Mucosa of descending colon (tissue), 3 donors: ENCODE results near the gene RPS25. TPM values are rescaled to one million over a fixed set of nuclear protein-coding genes. Genes with fewer than 3 reads are reported as not detected.

Experiments
- ATAC-seq: fragments of 200-7000 bp; cut with Tn5 transposase; one replicate; pipeline ENCODE4 v1.9.1; 2020; ENCODE audit warnings: mild to moderate bottlenecking, moderate library complexity
- DNase-seq, 3 donors: peaks; one replicate each; pipeline ENCODE4 v3.0.0-alpha.2; 2020
- H3K36me3 ChIP-seq: fragments of 200-600 bp; one replicate; pipeline ENCODE4 v1.8.0; 2021; ENCODE audit warnings: low read depth, mild to moderate bottlenecking
- H3K4me1 ChIP-seq: fragments of 200-600 bp; one replicate; pipeline ENCODE4 v1.8.0; 2021; ENCODE audit warnings: low read depth, mild to moderate bottlenecking
- H3K4me3 ChIP-seq: fragments of 200-600 bp; one replicate; pipeline ENCODE4 v1.8.0; 2021; ENCODE audit warnings: mild to moderate bottlenecking
- H3K9me3 ChIP-seq: fragments of 200-600 bp; one replicate; pipeline ENCODE4 v1.8.0; 2021; ENCODE audit warnings: mild to moderate bottlenecking
- intact Hi-C, 2 donors: fragments of 100-400 bp; cut with DNase I in 1 of 2; cut with micrococcal nuclease in 1 of 2; formaldehyde crosslinking; loops; one replicate each; pipeline versions ENCODE4 v1.11.0 to v1.11.1; 2022; cut with DNase I, micrococcal nuclease
- total RNA-seq, 3 donors: library from RNA; stranded (reverse); fragmentation: NEBNext Ultra II Directional in 2 of 3; extraction: Animal tissue kit (Norgen Biotek cat#: 25700) in 2 of 3; gene quantifications; one replicate each; pipeline versions ENCODE4 v1.2.1 to v1.2.4, GENCODE V29; 2021 to 2023
- TF ChIP-seq, protein P1 (sequence below): fragments of 200-600 bp; IDR thresholded peaks from one replicate; pipeline ENCODE4 v1.8.0; 2022; ENCODE audit warnings: antibody characterized with exemption, mild to moderate bottlenecking
- donor health status: DM: no; HTN: no; CAD: no; lungs with moderate emphysema.
- donor health status: DM: no; HTN: no; CAD: no.
- donor health status: DM: no; HTN: yes; CAD: no.

The RPS25 gene
- total RNA-seq, 3 donors from 2014 or later: 721 to 887 (median 781) TPM

GRCh38 chr11:119057000-119057769 lies 39.0 kb upstream of the RPS25 start, which contains the start of gene HYOU1:
Gene HYOU1 (minus strand): TSS chr11:119057205. CDS start chr11:119056160, 1,045 bp downstream.
- no peaks in the 10 kb centered on the region for H3K9me3 ChIP-seq
- peak within 1 kb of the TSS; percentile 87 for H3K4me3 ChIP-seq
- ATAC-seq: peak; percentile 96
- DNase-seq: peak; percentile 99 to 100 (median 99)
- H3K36me3 ChIP-seq: no peaks in the 10 kb centered on the region
- intact Hi-C loops: no loop called here
- TF ChIP-seq, protein P1, sequence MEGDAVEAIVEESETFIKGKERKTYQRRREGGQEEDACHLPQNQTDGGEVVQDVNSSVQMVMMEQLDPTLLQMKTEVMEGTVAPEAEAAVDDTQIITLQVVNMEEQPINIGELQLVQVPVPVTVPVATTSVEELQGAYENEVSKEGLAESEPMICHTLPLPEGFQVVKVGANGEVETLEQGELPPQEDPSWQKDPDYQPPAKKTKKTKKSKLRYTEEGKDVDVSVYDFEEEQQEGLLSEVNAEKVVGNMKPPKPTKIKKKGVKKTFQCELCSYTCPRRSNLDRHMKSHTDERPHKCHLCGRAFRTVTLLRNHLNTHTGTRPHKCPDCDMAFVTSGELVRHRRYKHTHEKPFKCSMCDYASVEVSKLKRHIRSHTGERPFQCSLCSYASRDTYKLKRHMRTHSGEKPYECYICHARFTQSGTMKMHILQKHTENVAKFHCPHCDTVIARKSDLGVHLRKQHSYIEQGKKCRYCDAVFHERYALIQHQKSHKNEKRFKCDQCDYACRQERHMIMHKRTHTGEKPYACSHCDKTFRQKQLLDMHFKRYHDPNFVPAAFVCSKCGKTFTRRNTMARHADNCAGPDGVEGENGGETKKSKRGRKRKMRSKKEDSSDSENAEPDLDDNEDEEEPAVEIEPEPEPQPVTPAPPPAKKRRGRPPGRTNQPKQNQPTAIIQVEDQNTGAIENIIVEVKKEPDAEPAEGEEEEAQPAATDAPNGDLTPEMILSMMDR: no peak
- peaks cover 16% of the 10 kb centered on the region for H3K4me1 ChIP-seq

DNA sequence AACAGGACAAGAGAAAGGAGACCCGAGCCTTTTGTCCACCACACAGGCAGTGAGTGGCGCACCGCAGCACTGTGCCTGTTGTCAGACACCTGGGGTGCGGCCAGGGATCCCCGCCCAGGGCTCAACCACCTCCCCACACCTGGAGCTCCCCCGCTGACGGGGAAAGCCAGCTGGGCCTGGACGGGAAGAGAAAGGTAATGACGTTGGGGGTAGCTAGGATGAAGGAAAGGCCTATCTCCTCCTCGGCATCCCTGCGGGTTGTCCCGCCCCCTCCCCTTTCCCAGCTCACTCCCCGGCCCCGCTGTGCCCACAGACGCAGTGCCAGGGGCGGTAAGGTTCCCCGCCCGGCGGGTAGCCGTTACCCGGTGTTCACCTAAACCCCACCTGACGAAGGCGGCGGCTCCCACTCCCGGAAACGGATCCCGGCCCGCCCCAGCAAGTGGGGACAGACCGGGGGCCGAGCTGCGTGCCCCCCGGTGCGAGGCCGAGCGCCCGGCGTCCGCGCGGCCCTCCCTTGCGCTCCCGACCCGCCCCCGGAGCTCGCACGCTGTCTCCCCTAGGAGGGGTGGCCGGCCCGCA lies 38.4 kb upstream of the RPS25 start:
- H3K36me3 ChIP-seq: no peaks in the 10 kb centered on the region
- intact Hi-C loops: no loop called here
- H3K4me3 ChIP-seq: peak overlapping the region; percentile 87
- H3K9me3 ChIP-seq: no peaks in the 10 kb centered on the region
- DNase-seq (peak; percentile 49 to 79 (median 75)), ATAC-seq (peak; percentile 50)
- peaks cover 16% of the 10 kb centered on the region for H3K4me1 ChIP-seq
- TF ChIP-seq, protein P1: no peak

- Histone ChIP-seq H3K4me3 (no peak overlapping the region), H3K9me3 (no peaks in the 10 kb centered on the region), H3K4me1 (peaks cover 16% of the 10 kb centered on the region), H3K36me3 (no peaks in the 10 kb centered on the region)
- DNase-seq (no peak), ATAC-seq (no peak)
- TF ChIP-seq, protein P1: no peak
- intact Hi-C loops: no loop called here
Observed at GRCh38 chr11:119055901-119056300, 37.8 kb upstream of the RPS25 start.

GRCh38 chr11:119054418-119054817 lies 36.3 kb upstream of the RPS25 start:
- Histone ChIP-seq H3K4me3 (no peak overlapping the region), H3K9me3 (no peaks in the 10 kb centered on the region), H3K4me1 (peaks cover 16% of the 10 kb centered on the region), H3K36me3 (peaks cover 3% of the 10 kb centered on the region)
- TF ChIP-seq, protein P1: no peak
- intact Hi-C loops: no loop called here
- DNase-seq (no peak), ATAC-seq (no peak)

DNA sequence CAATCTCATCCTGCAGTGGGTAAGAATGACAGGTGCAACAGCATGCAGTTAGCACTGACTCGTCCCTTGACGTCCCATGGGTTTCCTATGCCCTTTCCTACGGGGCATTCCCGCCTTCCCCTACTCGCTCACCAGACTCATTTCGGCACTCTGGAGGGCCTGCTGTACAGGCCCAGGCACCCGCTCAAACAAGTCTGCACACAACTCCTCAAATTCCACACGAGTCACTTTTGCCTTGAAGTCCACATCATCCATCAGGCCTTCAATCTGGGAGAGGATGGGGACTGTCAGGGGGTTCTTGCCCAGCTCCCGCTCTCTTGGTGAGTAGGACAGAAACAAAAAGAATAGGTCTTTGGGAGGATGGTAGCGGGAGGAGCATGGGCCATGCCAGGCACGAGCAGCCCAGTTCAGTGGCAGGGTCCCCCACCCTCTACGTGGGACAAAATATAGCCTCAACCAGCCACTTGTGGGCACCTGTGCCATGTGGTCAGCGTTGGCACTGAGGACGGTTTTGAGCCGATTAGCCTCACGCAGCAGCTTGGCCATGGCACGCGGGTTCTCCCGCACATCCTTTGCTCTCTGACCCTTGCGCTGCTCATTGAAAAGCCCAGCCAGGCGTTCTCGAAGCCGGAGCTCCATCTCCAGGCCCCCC lies 34.1 kb upstream of the RPS25 start:
- no peak for ATAC-seq
- TF ChIP-seq, protein P1: no peak
- H3K36me3 ChIP-seq: peaks cover 14% of the 10 kb centered on the region

More for the DNA sequence above, 34.1 kb upstream of the RPS25 start:
- no peak overlapping the region for H3K4me3 ChIP-seq
- intact Hi-C loops: no loop called here
- H3K4me1 ChIP-seq: peaks cover 9% of the 10 kb centered on the region
- peak in 1 of 3 donors; percentile 36 for DNase-seq
- no peaks in the 10 kb centered on the region for H3K9me3 ChIP-seq
